Lung (tissue), 12 donors: ENCODE measurements around the gene GOLGA5. TPM values are rescaled to one million over a fixed set of nuclear protein-coding genes. Genes with fewer than 3 reads are reported as not detected.

Experiments used
- ATAC-seq: fragments of 200-7000 bp; cut with Tn5 transposase; one replicate; pipeline ENCODE4 v1.9.1; 2020; ENCODE audit warnings: moderate number of reproducible peaks; ENCODE audit not compliant: insufficient read depth, low FRiP score
- DNase-seq, 3 donors: peaks; one replicate each; pipeline ENCODE4 v3.0.0-alpha.2; 2013 to 2017
- H3K27ac ChIP-seq, 2 donors: one replicate each; pipeline ENCODE4 v1.5.1; 2013; ENCODE audit warnings: mild to moderate bottlenecking in 2 of 2, moderate library complexity in 2 of 2, control low read depth in 1 of 2, inconsistent platforms in 1 of 2, low read depth in 1 of 2, low read length in 1 of 2
- H3K27me3 ChIP-seq, 3 donors: one replicate each; pipeline ENCODE4 v1.5.1; 2013; ENCODE audit warnings: low read length in 2 of 3; ENCODE audit not compliant: control insufficient read depth in 3 of 3, insufficient read depth in 3 of 3
- H3K36me3 ChIP-seq, 4 donors: one replicate each; pipeline ENCODE4 v1.5.1; 2013; ENCODE audit warnings: low read length in 4 of 4, mild to moderate bottlenecking in 1 of 4, moderate library complexity in 1 of 4; ENCODE audit not compliant: control insufficient read depth in 4 of 4, insufficient read depth in 4 of 4
- H3K4me1 ChIP-seq, 5 donors: one replicate each; pipeline ENCODE4 v1.5.1; 2013; ENCODE audit warnings: low read length in 5 of 5, mild to moderate bottlenecking in 2 of 5, moderate library complexity in 1 of 5; ENCODE audit not compliant: control insufficient read depth in 5 of 5, insufficient read depth in 5 of 5
- H3K4me3 ChIP-seq: one replicate; pipeline ENCODE4 v1.5.1; 2013; ENCODE audit warnings: mild to moderate bottlenecking, control low read depth, moderate library complexity
- H3K9ac ChIP-seq, 2 donors: one replicate each; pipeline ENCODE4 v1.5.1; 2013; ENCODE audit warnings: low read length in 2 of 2, control low read depth in 1 of 2; ENCODE audit not compliant: insufficient read depth in 1 of 2
- H3K9me3 ChIP-seq, 4 donors: one replicate each; pipeline ENCODE4 v1.5.1; 2013; ENCODE audit warnings: low read length in 3 of 4, mild to moderate bottlenecking in 1 of 4, moderate library complexity in 1 of 4; ENCODE audit not compliant: control insufficient read depth in 4 of 4, insufficient read depth in 3 of 4
- WGBS, 2 donors: extraction: QIAGEN DNeasy Blood & Tissue Kit; methylation state at CpG; one replicate each; pipeline ENCODE4 v1.1.7; 2013; 5-methylcytosine and 5-hydroxymethylcytosine counted together
- polyA plus RNA-seq, 2 donors: library from polyadenylated mRNA; stranded (reverse); fragments of 200-250 nt; gene quantifications; one replicate each; pipeline ENCODE4 v1.2.1, GENCODE V29; 2013
- total RNA-seq, 2 donors: library from RNA; depleted of rRNA in 1 of 2; stranded (reverse); fragments of >200 nt in 1 of 2; gene quantifications; one replicate each; pipeline ENCODE4 v1.2.1, GENCODE V29; 2014 to 2021
- TF ChIP-seq, protein P1 (sequence below): IDR thresholded peaks from 2 replicates; pipeline ENCODE4 v1.5.1; 2012; ENCODE audit warnings: mild to moderate bottlenecking; ENCODE audit errors: control extremely low read depth, extremely low read depth
- donor health status: control.
- donor health status: control.
- donor health status: Bipolar disorder and iron deficiency.
- donor health status: healthy.
- donor health status: DM: yes; HTN: yes; CAD: no.

GOLGA5 gene
- total and polyA plus RNA-seq, 4 donors: 26.9 to 36.9 (median 34.0) TPM

DNA sequence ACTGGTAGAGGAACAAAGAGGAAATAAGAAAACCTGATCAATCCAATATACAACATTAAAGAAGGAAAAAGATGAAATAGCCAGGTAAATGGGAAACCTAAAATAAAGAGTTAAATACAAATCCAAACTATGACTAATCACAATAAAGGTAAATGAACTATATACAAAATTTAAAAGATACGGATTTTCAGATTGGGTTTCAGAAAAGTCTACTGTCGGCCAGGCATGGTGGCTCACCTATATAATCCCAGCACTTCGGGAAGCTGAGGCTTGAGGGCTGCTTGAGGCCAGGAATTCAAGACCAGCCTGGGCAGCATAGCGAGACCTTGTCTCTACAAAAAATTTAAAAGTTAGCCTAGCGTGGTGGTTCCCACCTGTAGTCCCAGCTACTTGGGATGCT, 89.0 kb downstream of the GOLGA5 start:
- Histone ChIP-seq H3K27ac (no peak overlapping the region), H3K27me3 (peaks cover 0 to 6% (median 3%) of the 10 kb centered on the region in 3 donors), H3K4me3 (no peak overlapping the region), H3K9me3 (peaks cover 0 to 5% (median 0%) of the 10 kb centered on the region in 4 donors), H3K9ac (no peak overlapping the region), H3K36me3 (no peaks in the 10 kb centered on the region), H3K4me1 (no peaks in the 10 kb centered on the region)
- TF ChIP-seq, protein P1, sequence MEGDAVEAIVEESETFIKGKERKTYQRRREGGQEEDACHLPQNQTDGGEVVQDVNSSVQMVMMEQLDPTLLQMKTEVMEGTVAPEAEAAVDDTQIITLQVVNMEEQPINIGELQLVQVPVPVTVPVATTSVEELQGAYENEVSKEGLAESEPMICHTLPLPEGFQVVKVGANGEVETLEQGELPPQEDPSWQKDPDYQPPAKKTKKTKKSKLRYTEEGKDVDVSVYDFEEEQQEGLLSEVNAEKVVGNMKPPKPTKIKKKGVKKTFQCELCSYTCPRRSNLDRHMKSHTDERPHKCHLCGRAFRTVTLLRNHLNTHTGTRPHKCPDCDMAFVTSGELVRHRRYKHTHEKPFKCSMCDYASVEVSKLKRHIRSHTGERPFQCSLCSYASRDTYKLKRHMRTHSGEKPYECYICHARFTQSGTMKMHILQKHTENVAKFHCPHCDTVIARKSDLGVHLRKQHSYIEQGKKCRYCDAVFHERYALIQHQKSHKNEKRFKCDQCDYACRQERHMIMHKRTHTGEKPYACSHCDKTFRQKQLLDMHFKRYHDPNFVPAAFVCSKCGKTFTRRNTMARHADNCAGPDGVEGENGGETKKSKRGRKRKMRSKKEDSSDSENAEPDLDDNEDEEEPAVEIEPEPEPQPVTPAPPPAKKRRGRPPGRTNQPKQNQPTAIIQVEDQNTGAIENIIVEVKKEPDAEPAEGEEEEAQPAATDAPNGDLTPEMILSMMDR: no peak
- DNase-seq: no peak
- 93 to 94% methylated on average over 5 of the region's 5 CpGs for WGBS, 2 donors
- no peak for ATAC-seq

DNA sequence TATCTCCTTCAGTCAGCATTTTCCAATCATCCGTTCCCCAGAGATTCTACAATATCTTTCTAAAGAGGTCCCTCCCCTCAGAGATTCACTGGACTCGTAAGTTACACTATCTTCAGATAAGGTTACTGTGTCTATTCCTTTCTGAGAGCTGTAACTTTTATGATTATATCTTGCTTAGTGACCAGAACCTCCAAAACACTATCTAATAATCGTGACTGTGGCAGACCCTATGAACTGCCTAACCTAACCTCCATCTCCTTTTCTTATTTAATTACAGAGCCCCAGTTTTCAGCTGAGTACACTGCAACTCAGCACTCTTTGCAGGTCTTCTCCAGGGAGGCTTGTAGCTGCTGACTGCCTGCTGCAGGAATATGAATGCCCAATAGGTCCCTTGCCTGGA, 90.3 kb downstream of the GOLGA5 start:
- Histone ChIP-seq H3K9me3 (peaks cover 0 to 6% (median 0%) of the 10 kb centered on the region in 4 donors), H3K9ac (no peak overlapping the region), H3K36me3 (no peaks in the 10 kb centered on the region), H3K27me3 (peaks cover 0 to 3% (median 3%) of the 10 kb centered on the region in 3 donors), H3K4me1 (no peaks in the 10 kb centered on the region), H3K4me3 (no peak overlapping the region), H3K27ac (no peak overlapping the region)
- WGBS, 2 donors: 62 to 72% methylated on average over 3 of the region's 3 CpGs
- no peak for ATAC-seq
- no peak for DNase-seq
- TF ChIP-seq, protein P1: no peak

DNA sequence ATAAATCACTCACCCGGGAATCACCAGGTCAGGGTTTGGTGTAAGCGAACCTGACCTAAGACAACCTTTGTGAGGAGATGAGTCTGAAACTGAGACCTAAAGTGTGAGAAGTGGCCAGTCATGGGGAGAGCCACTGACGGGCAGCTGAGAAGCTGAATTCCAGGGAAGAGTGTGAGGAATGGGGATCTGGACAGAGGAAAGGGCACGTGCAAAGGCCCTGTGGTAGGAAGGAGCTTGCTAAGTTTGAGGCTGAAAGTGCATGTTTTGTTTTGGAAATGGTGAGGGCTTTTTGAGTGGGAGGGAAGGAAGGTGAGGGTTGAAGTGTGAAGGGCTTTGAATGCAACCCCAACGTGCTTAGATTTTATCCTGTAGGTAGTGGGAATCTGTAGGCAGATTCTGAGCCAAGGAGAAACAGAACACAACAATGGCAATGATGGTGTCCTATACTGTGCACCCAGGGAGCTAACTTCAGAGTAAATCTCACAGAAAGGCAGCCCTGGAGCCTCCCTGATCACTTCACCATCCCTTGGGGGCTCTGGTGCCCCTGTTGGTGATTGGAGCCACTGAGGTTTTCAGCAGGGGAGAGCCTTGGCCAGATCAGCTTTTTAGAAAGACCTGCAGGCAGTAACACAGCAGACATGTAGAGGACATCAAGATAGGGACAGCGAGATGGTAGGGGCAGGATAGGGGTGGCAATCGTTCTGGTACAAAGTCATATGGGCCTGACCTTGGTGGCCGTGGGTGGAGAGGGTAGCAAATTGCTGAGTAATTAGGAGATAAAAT, 91.4 kb downstream of the GOLGA5 start:
- TF ChIP-seq, protein P1: no peak
- Histone ChIP-seq H3K27me3 (peaks cover 0 to 3% (median 0%) of the 10 kb centered on the region in 3 donors), H3K36me3 (no peaks in the 10 kb centered on the region), H3K4me1 (no peaks in the 10 kb centered on the region), H3K9me3 (peaks cover 0 to 8% (median 0%) of the 10 kb centered on the region in 4 donors), H3K27ac (no peak overlapping the region), H3K4me3 (no peak overlapping the region), H3K9ac (no peak overlapping the region)
- DNase-seq: no peak
- no peak for ATAC-seq
- WGBS, 2 donors: 68 to 81% methylated on average over 8 of the region's 8 CpGs
